Loucy (cell line): ENCODE results near the gene SLX9.

Experiments used
- H2AFZ ChIP-seq: fragments of 200-600 bp; sonication (generic); 2 replicates; pipeline ENCODE4 v1.6.0; 2016; ENCODE audit warnings: antibody characterized with exemption, mild to moderate bottlenecking, low read length, moderate library complexity
- H3F3A ChIP-seq: fragments of 200-600 bp; 2 replicates; pipeline ENCODE4 v1.6.0; 2016; ENCODE audit warnings: antibody characterized with exemption, low read depth, mild to moderate bottlenecking
- H3K27me3 ChIP-seq: fragments of 200-600 bp; sonication (generic); 2 replicates; pipeline ENCODE4 v1.6.1; 2014; ENCODE audit warnings: low read length, mild to moderate bottlenecking; ENCODE audit not compliant: insufficient read depth, poor library complexity, severe bottlenecking
- H3K36me3 ChIP-seq: fragments of 200-600 bp; sonication (generic); 2 replicates; pipeline ENCODE4 v1.6.1; 2016; ENCODE audit warnings: low read length; ENCODE audit not compliant: insufficient read depth
- H3K4me1 ChIP-seq: fragments of 200-600 bp; sonication (generic); 2 replicates; pipeline ENCODE4 v1.5.1; 2014; ENCODE audit warnings: low read length, mild to moderate bottlenecking; ENCODE audit not compliant: insufficient read depth, poor library complexity, severe bottlenecking
- H3K4me2 ChIP-seq: fragments of 200-600 bp; sonication (generic); 2 replicates; pipeline ENCODE4 v1.6.0; 2014; ENCODE audit warnings: antibody characterized with exemption, low read length, low read depth, mild to moderate bottlenecking; ENCODE audit not compliant: poor library complexity, severe bottlenecking
- H3K4me3 ChIP-seq: fragments of 200-600 bp; sonication (generic); 2 replicates; pipeline ENCODE4 v1.5.1; 2014; ENCODE audit warnings: low read length, mild to moderate bottlenecking, mixed read lengths; ENCODE audit not compliant: poor library complexity, severe bottlenecking
- H3K79me2 ChIP-seq: fragments of 200-600 bp; sonication (generic); 2 replicates; pipeline ENCODE4 v1.6.1; 2014; ENCODE audit warnings: low read length; ENCODE audit not compliant: insufficient read depth
- H3K9ac ChIP-seq: fragments of 200-600 bp; sonication (generic); 2 replicates; pipeline ENCODE4 v1.6.0; 2014; ENCODE audit warnings: mild to moderate bottlenecking, low read depth, low read length, moderate library complexity; ENCODE audit not compliant: poor library complexity, severe bottlenecking
- H3K9me2 ChIP-seq: fragments of 200-600 bp; sonication (generic); replicated peaks from 2 replicates; pipeline ENCODE4 v1.6.1; 2016; ENCODE audit warnings: low read depth, low read length, mixed read lengths
- H3K9me3 ChIP-seq: fragments of 200-600 bp; sonication (generic); 2 replicates; pipeline ENCODE4 v1.6.1; 2014; ENCODE audit warnings: mild to moderate bottlenecking, antibody characterized with exemption, low read length, low read depth; ENCODE audit not compliant: insufficient read depth
- H4K20me1 ChIP-seq: fragments of 200-600 bp; sonication (generic); 2 replicates; pipeline ENCODE4 v1.6.0; 2014; ENCODE audit warnings: antibody characterized with exemption, low read length, mild to moderate bottlenecking; ENCODE audit not compliant: insufficient read depth, poor library complexity, severe bottlenecking
- CTCF ChIP-seq: fragments of 200-600 bp; sonication (generic); conservative IDR thresholded peaks from 2 replicates; pipeline ENCODE4 v1.5.1; 2014; ENCODE audit warnings: mild to moderate bottlenecking, antibody characterized with exemption, low read length
- EZH2phosphoT487 ChIP-seq: fragments of 200-600 bp; IDR thresholded peaks from 2 replicates; pipeline ENCODE4 v1.6.1; 2018; ENCODE audit warnings: antibody characterized with exemption, mild to moderate bottlenecking, moderate library complexity, borderline replicate concordance

The SLX9 gene

DNA sequence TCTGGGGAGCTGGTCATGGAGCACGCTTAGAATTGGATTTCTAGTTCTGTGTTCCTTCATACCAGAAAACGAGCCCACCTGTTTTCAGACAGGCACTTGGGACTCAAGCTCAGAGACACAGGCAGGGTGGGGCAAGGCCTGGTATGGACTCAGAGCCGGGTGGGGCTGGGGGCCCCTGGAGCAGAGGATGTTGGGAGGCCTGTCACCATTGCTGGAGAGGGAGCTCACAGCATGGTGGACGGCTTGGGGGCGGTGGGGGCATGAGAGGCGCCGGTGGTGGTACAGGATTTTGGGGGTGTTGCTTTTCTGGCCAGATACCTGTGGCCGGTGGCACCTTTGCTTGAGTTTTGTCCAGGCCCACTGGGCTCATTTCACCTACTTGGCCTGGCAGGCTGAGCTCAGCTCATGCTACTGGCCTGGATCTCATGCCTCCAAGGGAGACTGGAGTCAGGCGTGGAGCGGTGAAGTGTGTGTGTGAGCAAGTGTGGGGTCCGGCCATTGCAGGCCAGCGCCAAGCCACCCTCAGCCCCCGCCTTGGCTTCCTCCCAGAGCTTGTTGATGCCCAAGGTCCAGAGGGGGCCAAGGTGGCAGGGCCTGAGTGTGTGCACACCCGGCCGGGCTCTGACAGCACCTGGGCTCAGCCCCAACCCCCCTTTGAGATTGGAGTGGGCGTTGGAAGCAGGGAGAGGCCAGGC lies 8.7 kb downstream of the SLX9 start:
- no peak overlapping the region for H3K4me3 ChIP-seq
- H3K9me3 ChIP-seq = no peaks in the 10 kb centered on the region
- H3K9ac ChIP-seq = no peak overlapping the region
- TF ChIP-seq EZH2phosphoT487 = no peak
- TF ChIP-seq CTCF = no peak
- no peak overlapping the region for H3K4me2 ChIP-seq
- no peaks in the 10 kb centered on the region for H3K9me2 ChIP-seq
- no peaks in the 10 kb centered on the region for H3K4me1 ChIP-seq
- no peaks in the 10 kb centered on the region for H3F3A ChIP-seq
- H2AFZ ChIP-seq = no peak overlapping the region
- H3K79me2 ChIP-seq = peaks cover 80% of the 10 kb centered on the region; the same call in 1 of the 2 replicates
- H4K20me1 ChIP-seq = peaks cover 25% of the 10 kb centered on the region
- H3K27me3 ChIP-seq = no peaks in the 10 kb centered on the region
- H3K36me3 ChIP-seq = peaks cover 15% of the 10 kb centered on the region; the same call in 1 of the 2 replicates

- Histone ChIP-seq H2AFZ (no peak overlapping the region), H3K27me3 (no peaks in the 10 kb centered on the region), H3K79me2 (peaks cover 80% of the 10 kb centered on the region; the same call in 1 of the 2 replicates), H3F3A (no peaks in the 10 kb centered on the region), H3K4me2 (no peak overlapping the region), H3K9me3 (no peaks in the 10 kb centered on the region), H3K4me1 (no peaks in the 10 kb centered on the region), H4K20me1 (peaks cover 25% of the 10 kb centered on the region), H3K9me2 (no peaks in the 10 kb centered on the region), H3K9ac (no peak overlapping the region), H3K4me3 (no peak overlapping the region), H3K36me3 (peaks cover 18% of the 10 kb centered on the region; the same call in 1 of the 2 replicates)
- no peak for TF ChIP-seq CTCF
- TF ChIP-seq EZH2phosphoT487 = no peak
These were observed 9.4 kb downstream of the SLX9 start for GRCh38 chr21:44949161-44949778.

- Histone ChIP-seq H4K20me1 (peaks cover 25% of the 10 kb centered on the region), H3K4me1 (no peaks in the 10 kb centered on the region), H3K9me3 (no peaks in the 10 kb centered on the region), H2AFZ (no peak overlapping the region), H3K4me3 (no peak overlapping the region), H3K36me3 (peaks cover 16% of the 10 kb centered on the region; the same call in 1 of the 2 replicates), H3F3A (no peaks in the 10 kb centered on the region), H3K4me2 (no peak overlapping the region), H3K9me2 (no peaks in the 10 kb centered on the region), H3K79me2 (peaks cover 79% of the 10 kb centered on the region; the same call in 1 of the 2 replicates), H3K9ac (no peak overlapping the region), H3K27me3 (no peaks in the 10 kb centered on the region)
- TF ChIP-seq EZH2phosphoT487 (no peak), CTCF (peak; percentile 91)
These were observed 10.0 kb downstream of the SLX9 start for GRCh38 chr21:44949779-44950198.
